Activated T-cell treated with anti-CD3 and anti-CD28 coated beads for 1 hour (primary cell): ENCODE results near the gene KLK13.

Source experiments
- DNase-seq: peaks from one replicate; pipeline ENCODE4 v3.0.0-alpha.2; 2020; ENCODE audit warnings: low read depth

Gene KLK13

GRCh38 chr19:51064534-51065220 is at the start of gene KLK13:
Gene KLK13 (minus strand): TSS chr19:51065092. CDS start chr19:51065067, 25 bp downstream.
- DNase-seq, result no peak

GRCh38 chr19:51114087-51114729 is 49.3 kb upstream of the KLK13 start:
- no peak for DNase-seq

- no peak for DNase-seq
Measured at GRCh38 chr19:51111606-51112005, 46.7 kb upstream of the KLK13 start.

- DNase-seq, result no peak
Measured at GRCh38 chr19:51110666-51110971, 45.7 kb upstream of the KLK13 start.

- DNase-seq, result no peak
Measured at GRCh38 chr19:51108805-51109146, 43.9 kb upstream of the KLK13 start.

- DNase-seq, result peak; percentile 95
Measured at GRCh38 chr19:51108066-51108804, 43.3 kb upstream of the KLK13 start, which contains the start of gene CTU1. Gene CTU1 (minus strand): TSS chr19:51108409. CDS start chr19:51104569, 3,840 bp downstream.

- no peak for DNase-seq
Measured at GRCh38 chr19:51107406-51108065, 42.6 kb upstream of the KLK13 start.

- DNase-seq, result no peak
Measured at GRCh38 chr19:51103926-51104341, 39.0 kb upstream of the KLK13 start.

- DNase-seq, result no peak
Measured at GRCh38 chr19:51102991-51103390, 38.1 kb upstream of the KLK13 start.

- no peak for DNase-seq
Measured at GRCh38 chr19:51101171-51101865, 36.4 kb upstream of the KLK13 start.

- DNase-seq, result no peak
Measured at GRCh38 chr19:51100601-51101000, 35.7 kb upstream of the KLK13 start.

- DNase-seq, result no peak
Measured at GRCh38 chr19:51099047-51099382, 34.1 kb upstream of the KLK13 start.

- DNase-seq, result no peak
Measured at GRCh38 chr19:51098365-51099046, 33.6 kb upstream of the KLK13 start.

- no peak for DNase-seq
Measured at GRCh38 chr19:51097796-51098195, 32.9 kb upstream of the KLK13 start.

GRCh38 chr19:51097166-51097738 is 32.4 kb upstream of the KLK13 start:
- DNase-seq, result peak; percentile 71

GRCh38 chr19:51096473-51097165 is 31.7 kb upstream of the KLK13 start:
- no peak for DNase-seq

- DNase-seq, result peak; percentile 13
Measured at GRCh38 chr19:51094696-51095279, 29.9 kb upstream of the KLK13 start.

GRCh38 chr19:51093510-51094345 is 28.8 kb upstream of the KLK13 start:
- no peak for DNase-seq

- DNase-seq, result no peak
Measured at GRCh38 chr19:51093101-51093500, 28.2 kb upstream of the KLK13 start.
